ENCODE data around the gene LRRC15. TPM values are rescaled to one million over a fixed set of nuclear protein-coding genes. Genes with fewer than 3 reads are reported as not detected.

The LRRC15 gene
- total RNA-seq, 1 donor from 2014 or later = not detected

- TF ChIP-seq CTCF (IDR thresholded peaks at IDR 0.05) = no peak
- Mint-ChIP-seq H3K4me1 (peaks cover 7% of the 10 kb centered on the region), H3K4me3 (no peak overlapping the region), H3K36me3 (ENCODE audit: low read depth) (no peaks in the 10 kb centered on the region), H3K27ac (no peak overlapping the region), H3K9me3 (no peaks in the 10 kb centered on the region), H3K27me3 (peaks cover 22% of the 10 kb centered on the region)
- intact Hi-C loops (cut with micrococcal nuclease) = no loop called here
- ChIA-PET CTCF (interaction anchor here (1.2 to 1.6 kb wide), 2 partner anchors 15 to 75 kb away, joined by 4 to 5 read pairs; no protein-coding TSS in a partner anchor), POLR2A (no interaction called here)
- DNase-seq = no peak
- no peak for ATAC-seq (ENCODE audit: low read depth)
Observed at GRCh38 chr3:194329583-194329965, 40.0 kb downstream of the LRRC15 start.

- no peak for ATAC-seq (ENCODE audit: low read depth)
- Mint-ChIP-seq H3K27ac (no peak overlapping the region), H3K36me3 (ENCODE audit: low read depth) (no peaks in the 10 kb centered on the region), H3K9me3 (no peaks in the 10 kb centered on the region), H3K4me3 (no peak overlapping the region), H3K4me1 (peaks cover 7% of the 10 kb centered on the region), H3K27me3 (peaks cover 21% of the 10 kb centered on the region)
- TF ChIP-seq CTCF (IDR thresholded peaks at IDR 0.05) = no peak
- ChIA-PET CTCF (interaction anchor here (1.2 to 1.6 kb wide), 3 partner anchors 10 to 75 kb away, joined by 3 to 5 read pairs (median 4); no protein-coding TSS in a partner anchor), POLR2A (no interaction called here)
- intact Hi-C loops (cut with micrococcal nuclease) = no loop called here
- DNase-seq = no peak
Observed at GRCh38 chr3:194328942-194329582, 40.5 kb downstream of the LRRC15 start.

GRCh38 chr3:194328053-194328657 is 41.4 kb downstream of the LRRC15 start:
- no peak for TF ChIP-seq CTCF (IDR thresholded peaks at IDR 0.05)
- Mint-ChIP-seq H3K4me3 (no peak overlapping the region), H3K36me3 (ENCODE audit: low read depth) (no peaks in the 10 kb centered on the region), H3K27me3 (peaks cover 16% of the 10 kb centered on the region), H3K4me1 (peaks cover under 1% of the 10 kb centered on the region), H3K9me3 (no peaks in the 10 kb centered on the region), H3K27ac (peak overlapping the region; percentile 2)
- intact Hi-C loops (cut with micrococcal nuclease) = no loop called here
- ChIA-PET CTCF (interaction anchor here (1.2 to 1.6 kb wide), 3 partner anchors 11 to 76 kb away, joined by 3 to 5 read pairs (median 4); no protein-coding TSS in a partner anchor), POLR2A (no interaction called here)
- ATAC-seq (ENCODE audit: low read depth) = peak; percentile 19
- DNase-seq = no peak

GRCh38 chr3:194327218-194328052 is 42.1 kb downstream of the LRRC15 start:
- Mint-ChIP-seq H3K9me3 (no peaks in the 10 kb centered on the region), H3K27ac (no peak overlapping the region), H3K4me1 (no peaks in the 10 kb centered on the region), H3K4me3 (no peak overlapping the region), H3K36me3 (ENCODE audit: low read depth) (no peaks in the 10 kb centered on the region), H3K27me3 (peaks cover 9% of the 10 kb centered on the region)
- DNase-seq (no peak), ATAC-seq (ENCODE audit: low read depth) (no peak)
- POLR2A ChIA-PET = no interaction called here
- intact Hi-C loops (cut with micrococcal nuclease) = no loop called here
- no peak for TF ChIP-seq CTCF (IDR thresholded peaks at IDR 0.05)
- CTCF ChIA-PET = interaction anchor here (1.2 kb wide), 1 partner anchor 12 kb away, joined by 3 read pairs; no protein-coding TSS in a partner anchor

- Mint-ChIP-seq H3K27ac (no peak overlapping the region), H3K4me3 (no peak overlapping the region), H3K36me3 (ENCODE audit: low read depth) (no peaks in the 10 kb centered on the region), H3K9me3 (no peaks in the 10 kb centered on the region), H3K4me1 (no peaks in the 10 kb centered on the region), H3K27me3 (peaks cover 11% of the 10 kb centered on the region)
- no peak for DNase-seq
- ChIA-PET POLR2A (no interaction called here), CTCF (no interaction called here)
- no peak for TF ChIP-seq CTCF (IDR thresholded peaks at IDR 0.05)
- intact Hi-C loops (cut with micrococcal nuclease) = no loop called here
- ATAC-seq (ENCODE audit: low read depth) = no peak
Observed at GRCh38 chr3:194326968-194327217, 42.6 kb downstream of the LRRC15 start.
